ENCODE results near the gene XPR1.

GRCh38 chr1:180696361-180696760 lies 64.5 kb downstream of the XPR1 start:
- no peak for TF ChIP-seq CTCF (IDR thresholded peaks at IDR 0.05)
- no peak for TF ChIP-seq EZH2 (IDR thresholded peaks at IDR 0.05; ENCODE audit: borderline replicate concordance, insufficient read depth, low read depth, low read length, poor library complexity, severe bottlenecking)

All from B cell (primary cell).